Measurements from ENCODE around the gene UBE2K.

DNA sequence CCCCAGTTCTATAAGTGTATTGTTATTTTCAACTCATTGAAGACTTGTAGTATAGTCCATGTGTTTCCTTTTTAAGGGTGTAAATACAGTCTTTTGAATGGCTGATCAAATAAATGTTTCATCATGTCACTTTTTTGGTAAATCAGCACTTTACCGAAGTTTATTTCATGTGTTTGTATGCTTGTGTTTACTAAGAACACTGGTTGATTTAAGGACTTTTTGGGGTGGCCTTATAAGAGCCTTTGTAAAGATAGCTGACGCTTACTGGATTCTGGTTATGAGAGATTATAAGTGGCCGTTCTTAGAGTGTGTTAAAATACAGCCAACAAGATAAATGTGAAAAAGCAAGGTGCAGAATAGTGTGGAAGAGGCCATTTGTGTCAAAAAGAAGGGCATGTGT lies 2.6 kb downstream of the UBE2K start:
- TF ChIP-seq, protein P1, sequence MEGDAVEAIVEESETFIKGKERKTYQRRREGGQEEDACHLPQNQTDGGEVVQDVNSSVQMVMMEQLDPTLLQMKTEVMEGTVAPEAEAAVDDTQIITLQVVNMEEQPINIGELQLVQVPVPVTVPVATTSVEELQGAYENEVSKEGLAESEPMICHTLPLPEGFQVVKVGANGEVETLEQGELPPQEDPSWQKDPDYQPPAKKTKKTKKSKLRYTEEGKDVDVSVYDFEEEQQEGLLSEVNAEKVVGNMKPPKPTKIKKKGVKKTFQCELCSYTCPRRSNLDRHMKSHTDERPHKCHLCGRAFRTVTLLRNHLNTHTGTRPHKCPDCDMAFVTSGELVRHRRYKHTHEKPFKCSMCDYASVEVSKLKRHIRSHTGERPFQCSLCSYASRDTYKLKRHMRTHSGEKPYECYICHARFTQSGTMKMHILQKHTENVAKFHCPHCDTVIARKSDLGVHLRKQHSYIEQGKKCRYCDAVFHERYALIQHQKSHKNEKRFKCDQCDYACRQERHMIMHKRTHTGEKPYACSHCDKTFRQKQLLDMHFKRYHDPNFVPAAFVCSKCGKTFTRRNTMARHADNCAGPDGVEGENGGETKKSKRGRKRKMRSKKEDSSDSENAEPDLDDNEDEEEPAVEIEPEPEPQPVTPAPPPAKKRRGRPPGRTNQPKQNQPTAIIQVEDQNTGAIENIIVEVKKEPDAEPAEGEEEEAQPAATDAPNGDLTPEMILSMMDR (IDR thresholded peaks at IDR 0.05), result no peak
- TF ChIP-seq EZH2 (IDR thresholded peaks at IDR 0.05; ENCODE audit: borderline replicate concordance, insufficient read depth, low read depth, low read length, poor library complexity, severe bottlenecking), result no peak
